HG02885 (cell line): ENCODE data around the gene CDK19.
"Not testable (repeated sequence)": the region's sequence is repeated elsewhere in the genome, so short reads cannot be mapped to it uniquely, and the experiment has no call there.

ENCODE experiments used
- ATAC-seq: cut with Tn5 transposase; IDR thresholded peaks from one replicate; pipeline ENCODE4 v1.9.1; 2021; ENCODE audit warnings: mild to moderate bottlenecking; ENCODE audit not compliant: unreplicated experiment, poor library complexity

Gene CDK19

GRCh38 chr6:110633731-110634213 is 181.5 kb downstream of the CDK19 start:
- ATAC-seq: no peak

DNA sequence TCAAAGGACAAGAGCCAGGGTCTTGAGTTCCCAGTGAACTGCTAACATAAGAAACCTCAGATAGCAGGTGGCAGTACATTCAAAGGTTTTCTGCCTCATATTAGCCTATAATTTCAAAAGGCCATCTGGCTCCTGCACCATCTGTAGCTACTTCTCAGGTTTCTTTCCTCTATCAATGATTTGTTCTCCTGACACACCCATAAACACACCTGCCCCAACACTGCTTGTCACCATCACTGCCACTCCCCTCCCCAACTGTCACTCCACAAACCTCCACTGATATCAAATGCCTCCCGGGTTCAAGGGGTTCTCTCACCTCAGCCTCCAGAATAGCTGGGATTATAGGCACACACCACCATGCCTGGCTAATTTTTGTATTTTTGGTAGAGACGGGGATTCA is 186.1 kb downstream of the CDK19 start:
- no peak for ATAC-seq

GRCh38 chr6:110628330-110628729 is 186.9 kb downstream of the CDK19 start:
- ATAC-seq: no peak

- no peak for ATAC-seq
Observed at GRCh38 chr6:110626442-110626841, 188.8 kb downstream of the CDK19 start.

DNA sequence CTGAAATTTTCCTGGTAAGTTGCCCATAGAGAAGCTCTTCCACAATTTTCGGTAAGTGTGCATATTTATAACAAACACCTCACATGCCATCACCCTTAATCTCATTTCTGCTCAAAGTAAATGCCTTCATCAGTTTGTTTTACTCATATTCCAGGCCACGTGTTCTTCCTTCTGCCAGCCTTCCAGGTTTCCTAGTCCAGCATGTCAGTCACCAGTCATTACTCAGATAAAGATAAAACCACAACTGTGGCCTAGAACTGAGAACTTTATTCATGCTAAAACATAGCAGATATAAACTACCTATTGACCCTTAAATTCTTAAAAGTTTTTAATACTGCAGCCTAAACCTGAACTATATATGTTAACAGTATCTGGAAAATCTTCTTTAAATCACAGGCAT is 189.4 kb downstream of the CDK19 start:
- ATAC-seq: no peak

DNA sequence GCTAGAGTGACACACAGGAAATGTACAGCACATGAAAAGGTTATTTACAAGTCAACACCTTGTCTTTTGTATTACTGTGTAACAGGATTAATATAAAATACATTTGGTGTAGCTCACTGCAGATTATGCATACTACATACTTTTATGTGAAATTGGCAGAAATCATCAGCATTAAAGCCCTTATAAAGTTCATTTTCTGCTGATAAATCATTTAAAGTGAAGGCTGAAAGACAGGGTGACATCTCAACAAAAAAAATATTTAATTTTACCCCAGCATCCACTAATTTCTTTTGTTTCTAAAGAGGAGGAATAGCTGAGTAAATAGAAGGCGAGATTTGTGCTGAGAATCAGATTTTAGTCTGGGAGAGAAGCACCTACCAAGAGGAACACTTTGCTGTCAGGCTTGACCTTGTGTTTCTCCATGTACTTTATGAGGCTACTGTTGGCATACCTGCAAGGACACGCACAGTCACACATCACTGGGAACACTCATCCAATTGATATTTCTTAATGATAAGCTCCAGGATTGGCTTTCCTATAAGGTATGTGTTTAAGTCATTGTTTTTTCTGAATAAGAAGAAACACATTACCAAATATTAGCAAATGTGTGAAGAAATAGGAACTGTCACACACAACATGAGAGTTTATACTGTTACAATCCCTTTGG is 192.2 kb downstream of the CDK19 start:
- ATAC-seq: no peak

- ATAC-seq: no peak
Observed at GRCh38 chr6:110621061-110621460, 194.2 kb downstream of the CDK19 start.

GRCh38 chr6:110620065-110620464 is 195.2 kb downstream of the CDK19 start:
- ATAC-seq: no peak

DNA sequence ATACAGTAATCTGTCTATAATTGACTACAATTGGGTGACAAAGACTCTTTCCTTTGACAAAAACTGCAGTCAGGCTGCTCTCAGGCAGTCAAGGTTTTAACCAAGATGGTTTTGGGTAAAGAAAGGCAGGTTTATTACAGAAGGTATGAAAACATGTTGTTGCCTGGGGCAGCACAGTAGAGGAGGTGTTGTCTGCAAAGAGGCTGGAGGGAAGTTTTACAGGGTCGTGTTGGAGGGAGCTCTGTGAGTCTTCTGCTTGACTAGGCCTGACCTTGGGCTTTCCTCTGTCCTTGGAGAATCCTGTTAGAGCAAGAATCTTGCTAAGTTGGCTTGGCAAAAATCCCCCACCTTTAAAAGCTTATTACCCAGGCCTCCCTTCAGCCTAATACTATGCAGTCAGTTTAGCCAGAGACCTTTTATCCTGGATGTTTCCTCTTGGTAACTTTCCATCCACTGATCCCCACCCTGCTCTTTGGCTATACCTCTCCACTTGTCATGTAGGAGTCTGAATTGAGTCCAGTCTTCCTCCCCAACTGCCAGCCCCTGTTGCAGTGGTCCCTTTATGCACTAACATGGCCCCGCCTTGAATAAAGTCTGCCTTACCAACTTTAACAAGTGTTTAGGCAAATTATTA is 195.9 kb downstream of the CDK19 start:
- ATAC-seq: no peak

- ATAC-seq: no peak
Observed at GRCh38 chr6:110618591-110619267, 196.5 kb downstream of the CDK19 start.

DNA sequence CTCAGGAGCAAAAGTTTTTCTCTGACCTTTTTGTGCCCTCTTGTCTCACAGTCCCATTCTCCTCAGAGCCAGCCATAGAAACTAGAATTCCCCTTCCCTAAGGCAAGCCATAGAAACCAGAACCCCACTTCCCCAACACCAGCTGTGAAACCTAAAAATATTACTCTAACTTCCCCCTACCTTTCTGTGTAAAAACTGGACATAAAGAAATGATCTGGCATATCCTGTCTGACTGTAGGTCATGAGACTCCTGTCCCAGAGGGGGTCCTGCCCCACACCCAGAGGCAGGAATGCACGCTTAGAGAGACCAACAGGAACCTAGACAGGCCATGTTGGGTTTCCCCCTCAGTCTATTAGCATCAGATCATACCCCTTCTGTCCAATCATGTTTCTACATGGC is 198.2 kb downstream of the CDK19 start:
- peak; percentile 68 for ATAC-seq

DNA sequence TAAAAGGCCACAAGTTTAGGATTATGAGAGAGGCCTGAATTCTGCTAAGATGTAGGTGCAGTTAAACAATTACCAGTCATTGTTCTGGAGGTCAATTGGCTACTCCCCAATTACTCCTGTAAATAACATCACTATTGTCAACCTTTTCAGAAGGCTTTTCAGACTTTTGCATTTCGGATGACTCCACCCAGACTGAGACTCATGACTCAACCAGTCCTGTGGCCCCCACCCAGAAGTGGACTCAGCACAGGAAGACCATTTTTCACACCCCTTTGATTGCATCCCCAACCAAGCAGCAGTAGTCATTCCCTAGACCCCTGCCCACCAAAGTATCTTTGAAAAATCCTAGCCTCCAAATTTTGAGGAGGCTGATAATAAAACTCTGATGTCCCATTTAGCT is 199.5 kb downstream of the CDK19 start:
- no peak for ATAC-seq

DNA sequence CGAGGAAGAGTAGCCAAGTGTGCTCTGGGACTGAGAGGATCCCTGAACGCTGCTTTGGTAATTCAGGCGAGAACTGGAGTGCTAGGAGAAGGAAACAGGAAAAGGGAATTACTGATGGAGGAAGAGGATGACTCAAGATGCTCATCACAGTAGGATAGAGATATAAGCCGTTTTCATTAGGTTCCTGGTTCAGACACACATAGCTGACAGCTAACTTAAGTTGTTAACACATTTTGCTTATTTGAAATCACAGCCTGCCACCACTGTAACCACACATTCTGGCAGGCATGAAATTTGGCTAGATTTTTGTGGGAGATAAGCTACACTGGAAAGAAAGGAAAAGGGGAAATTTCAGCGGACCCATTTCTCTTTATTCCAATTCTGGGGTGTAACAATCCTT is 200.7 kb downstream of the CDK19 start:
- ATAC-seq: no peak

DNA sequence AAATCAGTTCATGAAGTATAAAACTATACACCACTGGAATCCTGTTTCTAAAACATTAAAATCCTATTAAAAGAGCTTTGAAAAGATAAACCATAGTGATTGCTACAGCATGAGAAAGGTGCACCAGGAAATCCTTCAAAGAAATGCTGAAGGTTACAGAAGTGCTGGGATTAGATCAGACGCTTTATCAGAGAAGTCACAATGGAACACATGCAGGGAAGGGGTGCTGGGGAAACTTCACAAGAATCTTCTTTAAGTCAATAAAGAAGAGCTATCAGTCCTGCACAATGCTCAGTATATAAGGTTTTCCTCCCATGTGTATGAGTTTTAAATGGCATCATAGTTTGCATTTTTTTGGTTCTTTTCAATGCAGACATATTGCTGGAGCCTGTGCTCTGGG is 201.2 kb downstream of the CDK19 start:
- ATAC-seq: no peak

DNA sequence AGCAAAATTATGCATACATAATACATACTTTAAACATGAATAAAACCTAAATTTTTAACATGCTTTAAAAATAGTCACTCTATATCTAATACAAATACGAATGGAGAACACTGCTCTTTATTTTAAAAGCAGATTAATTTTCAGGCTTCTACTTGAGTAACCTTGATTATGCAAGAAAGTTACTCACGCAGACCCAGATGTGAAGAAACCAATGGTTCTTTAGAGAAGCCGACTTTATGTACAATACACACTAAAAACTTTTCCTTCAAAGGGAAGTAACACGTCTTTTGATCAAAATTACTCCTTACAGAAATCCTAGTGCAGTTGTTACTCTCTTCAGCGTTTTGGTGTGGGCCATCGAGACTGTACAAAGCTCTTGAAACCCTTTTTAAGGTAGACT is 201.9 kb downstream of the CDK19 start:
- ATAC-seq: no peak

DNA sequence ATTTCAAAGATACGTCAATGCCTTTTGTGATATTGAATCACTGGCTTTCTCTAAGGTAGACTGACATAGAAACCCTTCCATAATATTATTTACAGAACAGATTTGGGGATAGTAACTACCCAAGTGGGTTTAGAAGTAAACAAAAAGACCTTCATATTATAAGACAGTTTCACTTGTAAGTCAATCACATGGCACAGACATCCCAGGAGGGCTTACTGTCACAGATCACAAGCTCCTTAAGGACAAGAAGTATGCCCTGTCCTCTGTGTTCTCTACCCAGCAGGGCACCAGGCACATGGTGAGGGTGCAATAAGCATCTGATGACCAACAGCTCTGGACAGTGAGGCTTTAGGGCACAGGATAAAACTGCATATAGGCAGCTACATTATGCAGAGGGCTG is 203.0 kb downstream of the CDK19 start:
- no peak for ATAC-seq

- ATAC-seq: no peak
Observed at GRCh38 chr6:110609101-110609500, 206.2 kb downstream of the CDK19 start.

GRCh38 chr6:110608151-110608550 is 207.1 kb downstream of the CDK19 start:
- ATAC-seq: no peak

DNA sequence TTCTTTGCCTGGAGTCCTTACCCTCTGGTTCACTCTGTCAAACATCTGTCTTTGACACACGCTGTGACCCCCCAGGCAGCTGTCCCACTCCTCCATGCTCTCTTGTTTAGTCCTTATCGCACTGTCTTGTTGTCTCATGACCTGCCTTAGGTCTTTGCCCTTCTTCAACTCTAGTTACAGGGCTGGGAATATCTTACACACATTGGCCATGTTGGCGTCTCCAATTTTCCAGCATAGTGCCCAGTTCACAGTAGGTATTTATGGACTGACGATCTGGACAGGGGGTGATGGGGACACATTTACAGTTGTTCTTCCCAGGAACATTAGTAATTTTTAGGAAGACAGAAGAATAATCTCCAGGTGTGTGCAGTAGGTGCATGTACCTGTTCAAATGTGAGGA is 209.1 kb downstream of the CDK19 start:
- no peak for ATAC-seq

- ATAC-seq: not testable (repeated sequence)
Observed at GRCh38 chr6:110600640-110601039, 214.6 kb downstream of the CDK19 start.

DNA sequence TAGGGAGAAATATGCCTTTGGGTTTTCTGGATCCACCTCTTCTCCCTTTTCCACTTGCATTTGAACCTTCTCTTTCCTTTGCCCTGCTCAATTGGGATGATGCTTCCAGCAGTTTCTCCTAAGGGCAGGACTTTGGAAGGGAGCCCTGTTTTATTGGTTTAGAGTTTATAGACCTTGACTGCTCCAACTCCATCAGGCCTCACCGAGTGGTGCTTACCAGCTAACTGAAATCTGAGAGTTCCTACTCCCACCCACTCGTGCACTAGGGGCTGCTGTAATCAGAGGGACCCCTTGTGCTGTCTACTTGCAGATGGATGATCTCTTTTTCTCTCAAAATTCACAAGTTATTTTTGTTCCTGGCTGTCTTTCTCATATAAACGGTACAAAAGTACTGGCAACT is 217.5 kb downstream of the CDK19 start:
- ATAC-seq: no peak

- no peak for ATAC-seq
Observed at GRCh38 chr6:110596354-110596753, 218.9 kb downstream of the CDK19 start.
